Measurements from ENCODE around the gene PRKCQ. TPM values are rescaled to one million over a fixed set of nuclear protein-coding genes. Genes with fewer than 3 reads are reported as not detected.

Gene PRKCQ
- total RNA-seq, 1 experiment from 2014 or later: 6.8 TPM

- DNase-seq (ENCODE audit: low spot score): no peak
Measured at GRCh38 chr10:6567884-6568283, 12.2 kb downstream of the PRKCQ start.

GRCh38 chr10:6567203-6567703, 12.8 kb downstream of the PRKCQ start:
- DNase-seq (ENCODE audit: low spot score): no peak

- DNase-seq (ENCODE audit: low spot score): no peak
Measured at GRCh38 chr10:6565588-6565987, 14.5 kb downstream of the PRKCQ start.

GRCh38 chr10:6564367-6564766, 15.7 kb downstream of the PRKCQ start:
- DNase-seq (ENCODE audit: low spot score): no peak

- DNase-seq (ENCODE audit: low spot score): no peak
Measured at GRCh38 chr10:6563731-6564130, 16.3 kb downstream of the PRKCQ start.

- no peak for DNase-seq (ENCODE audit: low spot score)
Measured at GRCh38 chr10:6563075-6563474, 17.0 kb downstream of the PRKCQ start.

- no peak for DNase-seq (ENCODE audit: low spot score)
Measured at GRCh38 chr10:6562221-6562620, 17.9 kb downstream of the PRKCQ start.

GRCh38 chr10:6561552-6561951, 18.5 kb downstream of the PRKCQ start:
- no peak for DNase-seq (ENCODE audit: low spot score)

- DNase-seq (ENCODE audit: low spot score): no peak
Measured at GRCh38 chr10:6558759-6559461, 21.2 kb downstream of the PRKCQ start.

GRCh38 chr10:6558272-6558671, 21.8 kb downstream of the PRKCQ start:
- DNase-seq (ENCODE audit: low spot score): no peak

GRCh38 chr10:6553937-6554336, 26.1 kb downstream of the PRKCQ start:
- no peak for DNase-seq (ENCODE audit: low spot score)

- no peak for DNase-seq (ENCODE audit: low spot score)
Measured at GRCh38 chr10:6543431-6544005, 36.6 kb downstream of the PRKCQ start.

GRCh38 chr10:6542999-6543430, 37.1 kb downstream of the PRKCQ start:
- DNase-seq (ENCODE audit: low spot score): no peak

GRCh38 chr10:6539833-6540232, 40.2 kb downstream of the PRKCQ start:
- no peak for DNase-seq (ENCODE audit: low spot score)

- DNase-seq (ENCODE audit: low spot score): no peak
Measured at GRCh38 chr10:6537770-6538169, 42.3 kb downstream of the PRKCQ start.

GRCh38 chr10:6536102-6536501, 44.0 kb downstream of the PRKCQ start:
- DNase-seq (ENCODE audit: low spot score): no peak

- no peak for DNase-seq (ENCODE audit: low spot score)
Measured at GRCh38 chr10:6535156-6535764, 44.8 kb downstream of the PRKCQ start.

GRCh38 chr10:6532321-6532720, 47.8 kb downstream of the PRKCQ start:
- DNase-seq (ENCODE audit: low spot score): no peak

GRCh38 chr10:6530966-6531365, 49.1 kb downstream of the PRKCQ start:
- DNase-seq (ENCODE audit: low spot score): no peak

GRCh38 chr10:6530211-6530840, 49.8 kb downstream of the PRKCQ start:
- DNase-seq (ENCODE audit: low spot score): no peak

- no peak for DNase-seq (ENCODE audit: low spot score)
Measured at GRCh38 chr10:6528198-6528950, 51.7 kb downstream of the PRKCQ start.

Measured in H4 (cell line).